Vagina (tissue), 2 donors: Measurements from ENCODE around the gene FSIP1. TPM values are rescaled to one million over a fixed set of nuclear protein-coding genes. Genes with fewer than 3 reads are reported as not detected.

Experiments used
- DNase-seq, 2 donors: peaks; one replicate each; pipeline ENCODE4 v3.0.0-alpha.2; 2017; ENCODE audit errors: extremely low spot score in 2 of 2
- H3K27ac ChIP-seq: fragments of 200-600 bp; sonication (generic); one replicate; pipeline ENCODE4 v1.5.1; 2019
- H3K27me3 ChIP-seq: fragments of 200-600 bp; sonication (generic); one replicate; pipeline ENCODE4 v1.5.1; 2019
- H3K36me3 ChIP-seq, 2 donors: fragments of 200-600 bp; sonication (generic); one replicate each; pipeline ENCODE4 v1.5.1; 2017 to 2019
- H3K4me1 ChIP-seq: fragments of 200-600 bp; sonication (generic); one replicate; pipeline ENCODE4 v1.5.1; 2019
- H3K4me3 ChIP-seq, 2 donors: fragments of 200-600 bp; sonication (generic); 1 replicate in 1 of 2; 2 replicates in 1 of 2; pipeline ENCODE4 v1.5.1; 2016 to 2019
- H3K9me3 ChIP-seq: fragments of 200-600 bp; sonication (generic); one replicate; pipeline ENCODE4 v1.5.1; 2019
- CTCF ChIP-seq, 3 experiments: fragments of 450-650 bp in 2 of 3; fragments of 200-600 bp in 1 of 3; sonication (generic) in 1 of 3; IDR thresholded peaks; one replicate each; pipeline ENCODE4 v1.5.1; 2017 to 2019; ENCODE audit warnings: antibody characterized with exemption in 3 of 3, mild to moderate bottlenecking in 2 of 3, moderate library complexity in 2 of 3
- POLR2A ChIP-seq, 2 donors: fragments of 450-650 bp; IDR thresholded peaks; one replicate each; pipeline ENCODE4 v1.6.1; 2017; ENCODE audit warnings: antibody characterized with exemption in 2 of 2, mild to moderate bottlenecking in 2 of 2, moderate library complexity in 2 of 2
- POLR2AphosphoS5 ChIP-seq, 2 donors: sonication (generic); formaldehyde crosslinking; IDR thresholded peaks; one replicate each; pipeline ENCODE4 v1.9.0; 2017; ENCODE audit warnings: antibody characterized with exemption in 2 of 2, mild to moderate bottlenecking in 2 of 2, low read depth in 1 of 2; ENCODE audit not compliant: insufficient read depth in 1 of 2
- intact Hi-C: fragments of 100-400 bp; cut with DNase I; formaldehyde crosslinking; loops from one replicate; pipeline ENCODE4 v1.15.1; 2023
- total RNA-seq: library from RNA; depleted of rRNA; stranded (reverse); fragments of >200 nt; gene quantifications from one replicate; pipeline ENCODE4 v1.2.3, GENCODE V29; 2016

The FSIP1 gene
- total RNA-seq, 1 donor from 2014 or later, result 0.98 TPM

- H3K4me1 ChIP-seq, result no peaks in the 10 kb centered on the region
- TF ChIP-seq CTCF (IDR thresholded peaks at IDR 0.05) (no peak), POLR2A (IDR thresholded peaks at IDR 0.05) (no peak), POLR2AphosphoS5 (IDR thresholded peaks at IDR 0.05; ENCODE audit: insufficient read depth in 1 of 2, low read depth in 1 of 2) (no peak)
- no peaks in the 10 kb centered on the region for H3K27me3 ChIP-seq
- no peaks in the 10 kb centered on the region for H3K9me3 ChIP-seq
- H3K4me3 ChIP-seq, result no peak overlapping the region
- no peak for DNase-seq
- no peaks in the 10 kb centered on the region for H3K36me3 ChIP-seq
- intact Hi-C loops, result no loop called here
- no peak overlapping the region for H3K27ac ChIP-seq
Measured at GRCh38 chr15:39807791-39808190, 25.1 kb upstream of the FSIP1 start.

GRCh38 chr15:39804026-39804425 lies 21.4 kb upstream of the FSIP1 start:
- intact Hi-C loops, result no loop called here
- TF ChIP-seq POLR2AphosphoS5 (IDR thresholded peaks at IDR 0.05; ENCODE audit: insufficient read depth in 1 of 2, low read depth in 1 of 2) (peak in 1 of 2 donors; percentile 51), POLR2A (IDR thresholded peaks at IDR 0.05) (no peak)

GRCh38 chr15:39803016-39803415 lies 20.4 kb upstream of the FSIP1 start:
- intact Hi-C loops, result no loop called here
- no peak overlapping the region for H3K4me3 ChIP-seq
- H3K27ac ChIP-seq, result no peak overlapping the region
- no peaks in the 10 kb centered on the region for H3K4me1 ChIP-seq
- H3K9me3 ChIP-seq, result no peaks in the 10 kb centered on the region
- TF ChIP-seq POLR2AphosphoS5 (IDR thresholded peaks at IDR 0.05; ENCODE audit: insufficient read depth in 1 of 2, low read depth in 1 of 2) (no peak), CTCF (IDR thresholded peaks at IDR 0.05) (no peak), POLR2A (IDR thresholded peaks at IDR 0.05) (no peak)
- no peak for DNase-seq
- no peaks in the 10 kb centered on the region for H3K27me3 ChIP-seq
- no peaks in the 10 kb centered on the region for H3K36me3 ChIP-seq

More at GRCh38 chr15:39804026-39804425, 21.4 kb upstream of the FSIP1 start:
- H3K27me3 ChIP-seq, result no peaks in the 10 kb centered on the region
- no peak overlapping the region for H3K27ac ChIP-seq
- H3K36me3 ChIP-seq, result no peaks in the 10 kb centered on the region
- H3K4me1 ChIP-seq, result no peaks in the 10 kb centered on the region
- DNase-seq, result no peak
- H3K9me3 ChIP-seq, result no peaks in the 10 kb centered on the region
- H3K4me3 ChIP-seq, result no peak overlapping the region

GRCh38 chr15:39801641-39802309 lies 19.1 kb upstream of the FSIP1 start:
- Histone ChIP-seq H3K4me3 (no peak overlapping the region), H3K27me3 (no peaks in the 10 kb centered on the region), H3K36me3 (no peaks in the 10 kb centered on the region), H3K4me1 (no peaks in the 10 kb centered on the region), H3K27ac (no peak overlapping the region), H3K9me3 (no peaks in the 10 kb centered on the region)
- DNase-seq, result no peak
- TF ChIP-seq POLR2AphosphoS5 (IDR thresholded peaks at IDR 0.05; ENCODE audit: insufficient read depth in 1 of 2, low read depth in 1 of 2) (no peak), POLR2A (IDR thresholded peaks at IDR 0.05) (no peak), CTCF (IDR thresholded peaks at IDR 0.05) (no peak)
- intact Hi-C loops, result no loop called here

GRCh38 chr15:39799552-39800011 lies 16.9 kb upstream of the FSIP1 start:
- intact Hi-C loops, result no loop called here
- DNase-seq, result no peak
- TF ChIP-seq POLR2A (IDR thresholded peaks at IDR 0.05) (no peak), CTCF (IDR thresholded peaks at IDR 0.05) (no peak), POLR2AphosphoS5 (IDR thresholded peaks at IDR 0.05; ENCODE audit: insufficient read depth in 1 of 2, low read depth in 1 of 2) (no peak)
- Histone ChIP-seq H3K36me3 (no peaks in the 10 kb centered on the region), H3K27me3 (no peaks in the 10 kb centered on the region), H3K9me3 (no peaks in the 10 kb centered on the region), H3K4me1 (no peaks in the 10 kb centered on the region), H3K4me3 (no peak overlapping the region), H3K27ac (no peak overlapping the region)
